HCT116 (cell line): ENCODE measurements around the gene NAALAD2. TPM values are rescaled to one million over a fixed set of nuclear protein-coding genes. Genes with fewer than 3 reads are reported as not detected.

Experiments used
- ATAC-seq: fragments of 200-7000 bp; cut with Tn5 transposase; 2 replicates; pipeline ENCODE4 v1.9.1; 2020; ENCODE audit warnings: mild to moderate bottlenecking, moderate library complexity
- BruUV-seq: library from RNA; stranded (reverse); fragments of 400-500 nt; replicated peaks from 2 replicates; lab custom pipeline; 2021; lab: Mats Ljungman, UMichigan
- CTCF ChIA-PET: fragments of 300-600 bp; sonication (Branson Sonifier 250); formaldehyde crosslinking; loops from one replicate; lab custom pipeline; 2021; ENCODE audit warnings: antibody characterized with exemption; lab: Charles Lee
- POLR2A ChIA-PET: fragments of 300-600, 350-600 bp; sonication (Branson Sonifier 250); formaldehyde crosslinking; loops from one replicate; lab custom pipeline; 2021; ENCODE audit warnings: antibody characterized with exemption; lab: Charles Lee
- RAD21 ChIA-PET, 2 experiments: fragments of 300-600 bp; sonication (Branson Sonifier 250); formaldehyde crosslinking; loops; one replicate each; lab custom pipeline; 2023; ENCODE audit warnings: low total read pairs in 2 of 2; ENCODE audit not compliant: uncharacterized antibody in 2 of 2, unreplicated experiment in 2 of 2, low non-redundant PET in 1 of 2; lab: Charles Lee
- DNase-seq: peaks from one replicate; pipeline ENCODE4 v3.0.0-alpha.2; 2010; ENCODE audit warnings: low read depth, low spot score
- H2AFZ ChIP-seq: fragments of 200-600 bp; shearing (Covaris generic), sonication (generic); 2 replicates; pipeline ENCODE4 v1.6.1; 2017; ENCODE audit warnings: low read depth, mixed run types, mixed read lengths, antibody characterized with exemption, low read length; ENCODE audit not compliant: poor library complexity, severe bottlenecking
- H3K27ac ChIP-seq: 2 replicates; pipeline ENCODE4 v1.5.1; 2012; ENCODE audit warnings: low read depth, low read length
- H3K27me3 ChIP-seq: fragments of 200-600 bp; sonication (generic); 2 replicates; pipeline ENCODE4 v1.6.1; 2016; ENCODE audit warnings: mixed run types, low read length, mixed read lengths; ENCODE audit not compliant: insufficient read depth
- H3K36me3 ChIP-seq, 2 experiments: fragments of 200-500 bp in 1 of 2; fragments of 200-600 bp in 1 of 2; sonication (Bioruptor generic) in 1 of 2; sonication (generic) in 1 of 2; 2 replicates each; pipeline versions ENCODE4 v1.5.1 to v1.6.1; 2014 to 2016; ENCODE audit warnings: low read length in 2 of 2, inconsistent platforms in 1 of 2, mixed read lengths in 1 of 2, mixed run types in 1 of 2; ENCODE audit not compliant: insufficient read depth in 2 of 2, control insufficient read depth in 1 of 2
- H3K4me1 ChIP-seq, 2 experiments: fragments of 200-600 bp in 1 of 2; sonication (generic) in 1 of 2; 2 replicates each; pipeline versions ENCODE4 v1.5.1 to v1.6.1; 2012 to 2017; ENCODE audit warnings: low read length in 2 of 2, inconsistent platforms in 1 of 2, mild to moderate bottlenecking in 1 of 2, mixed read lengths in 1 of 2, mixed run types in 1 of 2, moderate library complexity in 1 of 2; ENCODE audit not compliant: insufficient read depth in 2 of 2, control insufficient read depth in 1 of 2
- H3K4me2 ChIP-seq: fragments of 200-600 bp; sonication (generic); 2 replicates; pipeline ENCODE4 v1.6.1; 2017; ENCODE audit warnings: mixed run types, low read length, mixed read lengths
- H3K4me3 ChIP-seq, 2 experiments: fragments of 200-600 bp in 1 of 2; sonication (generic) in 1 of 2; replicated peaks in 1 of 2; 2 replicates each; pipeline ENCODE4 v1.5.1; 2011 to 2016; ENCODE audit warnings: low read length in 2 of 2, control low read depth in 1 of 2, low read depth in 1 of 2, mild to moderate bottlenecking in 1 of 2, mixed read lengths in 1 of 2, mixed run types in 1 of 2
- H3K79me2 ChIP-seq: fragments of 200-600 bp; sonication (generic); 2 replicates; pipeline ENCODE4 v1.6.1; 2017; ENCODE audit warnings: mild to moderate bottlenecking, mixed run types, low read length, moderate library complexity, mixed read lengths; ENCODE audit not compliant: insufficient read depth
- H3K9ac ChIP-seq: fragments of 200-600 bp; sonication (generic); 2 replicates; pipeline ENCODE4 v1.6.1; 2016; ENCODE audit warnings: low read length, mixed read lengths
- H3K9me2 ChIP-seq: fragments of 200-600 bp; sonication (generic), shearing (Covaris generic); 2 replicates; pipeline ENCODE4 v1.6.1; 2017; ENCODE audit warnings: mixed run types, mild to moderate bottlenecking, moderate library complexity; ENCODE audit not compliant: insufficient read depth
- H3K9me3 ChIP-seq, 2 experiments: fragments of 200-500 bp in 1 of 2; fragments of 200-600 bp in 1 of 2; sonication (Bioruptor generic) in 1 of 2; sonication (generic) in 1 of 2; 2 replicates each; pipeline ENCODE4 v1.6.1; 2014 to 2017; ENCODE audit warnings: low read length in 2 of 2, mixed read lengths in 2 of 2, inconsistent platforms in 1 of 2, low read depth in 1 of 2, mild to moderate bottlenecking in 1 of 2, mixed run types in 1 of 2, moderate library complexity in 1 of 2; ENCODE audit not compliant: control insufficient read depth in 1 of 2, insufficient read depth in 1 of 2
- H4K20me1 ChIP-seq: fragments of 200-600 bp; sonication (generic), shearing (Covaris generic); 2 replicates; pipeline ENCODE4 v1.6.1; 2017; ENCODE audit warnings: mixed run types, mild to moderate bottlenecking, moderate library complexity; ENCODE audit not compliant: insufficient read depth
- ATF3 ChIP-seq: IDR thresholded peaks from 2 replicates; pipeline ENCODE4 v1.6.1; 2012
- CBX3 ChIP-seq: IDR thresholded peaks from 2 replicates; pipeline ENCODE4 v1.6.1; 2012; ENCODE audit warnings: low read depth
- CEBPB ChIP-seq: IDR thresholded peaks from 2 replicates; pipeline ENCODE4 v1.6.1; 2012; ENCODE audit warnings: low read depth
- CTCF ChIP-seq, 3 experiments: fragments of 200-600 bp in 1 of 3; sonication (generic) in 1 of 3; IDR thresholded peaks in 2 of 3; conservative IDR thresholded peaks in 1 of 3; 2 replicates each; pipeline ENCODE4 v1.5.1; 2012 to 2017; ENCODE audit warnings: low read depth in 2 of 3, low read length in 2 of 3, antibody characterized with exemption in 1 of 3, borderline replicate concordance in 1 of 3, control low read depth in 1 of 3, mild to moderate bottlenecking in 1 of 3, mixed read lengths in 1 of 3, mixed run types in 1 of 3, moderate library complexity in 1 of 3; ENCODE audit not compliant: insufficient read depth in 1 of 3
- ELF1 ChIP-seq: IDR thresholded peaks from 2 replicates; pipeline ENCODE4 v1.6.1; 2012; ENCODE audit warnings: low read depth, borderline replicate concordance
- EZH2 ChIP-seq: fragments of 200-600 bp; sonication (generic); IDR thresholded peaks from 2 replicates; pipeline ENCODE4 v1.6.1; 2017; ENCODE audit warnings: antibody characterized with exemption, mixed run types
- EZH2phosphoT487 ChIP-seq: fragments of 200-600 bp; IDR thresholded peaks from 2 replicates; pipeline ENCODE4 v1.6.1; 2018; ENCODE audit warnings: antibody characterized with exemption, borderline replicate concordance
- FOSL1 ChIP-seq: IDR thresholded peaks from 2 replicates; pipeline ENCODE4 v1.6.1; 2012; ENCODE audit warnings: low read depth
- MAX ChIP-seq: IDR thresholded peaks from 2 replicates; pipeline ENCODE4 v1.6.1; 2012
- POLR2A ChIP-seq: IDR thresholded peaks from 2 replicates; pipeline ENCODE4 v1.7.0; 2011; ENCODE audit warnings: borderline replicate concordance; ENCODE audit not compliant: insufficient read depth, insufficient read length; ENCODE audit errors: extremely low read depth
- POLR2AphosphoS5 ChIP-seq: IDR thresholded peaks from 2 replicates; pipeline ENCODE4 v1.6.1; 2011; ENCODE audit warnings: mild to moderate bottlenecking, low read depth, low read length, moderate library complexity
- RAD21 ChIP-seq: IDR thresholded peaks from 2 replicates; pipeline ENCODE4 v1.6.1; 2012; ENCODE audit warnings: low read depth, mild to moderate bottlenecking
- REST ChIP-seq: IDR thresholded peaks from 2 replicates; pipeline ENCODE4 v1.6.1; 2012; ENCODE audit warnings: low read depth
- SP1 ChIP-seq: IDR thresholded peaks from 2 replicates; pipeline ENCODE4 v1.6.1; 2012; ENCODE audit warnings: low read depth
- SRF ChIP-seq: IDR thresholded peaks from 2 replicates; pipeline ENCODE4 v1.6.1; 2012; ENCODE audit warnings: low read depth
- TCF7L2 ChIP-seq: IDR thresholded peaks from 2 replicates; pipeline ENCODE4 v1.7.0; 2011; ENCODE audit warnings: borderline replicate concordance, inconsistent platforms; ENCODE audit not compliant: insufficient read depth, insufficient read length; ENCODE audit errors: extremely low read depth
- ZFX ChIP-seq: fragments of 450-650 bp; IDR thresholded peaks from 2 replicates; pipeline ENCODE4 v1.6.1; 2017
- ZNF274 ChIP-seq: fragments of 200-500 bp; sonication (Bioruptor generic); IDR thresholded peaks from 2 replicates; pipeline ENCODE4 v1.6.1; 2014; ENCODE audit warnings: mild to moderate bottlenecking, low read depth, low read length, inconsistent platforms
- intact Hi-C: fragments of 100-400 bp; cut with micrococcal nuclease; formaldehyde crosslinking; loops from 2 replicates; pipeline ENCODE4 v1.10.0; 2022
- total RNA-seq: library from RNA; stranded (reverse); gene quantifications from one replicate; pipeline ENCODE4 v1.2.1, GENCODE V29; 2021; ENCODE audit not compliant: unreplicated experiment

Gene NAALAD2
- total RNA-seq, 1 experiment from 2014 or later: not detected

- TF ChIP-seq ZNF274 (no peak), ATF3 (no peak), CTCF (IDR thresholded peaks at IDR 0.05 in 2 of 3, conservative IDR thresholded peaks at IDR 0.05 in 1 of 3; ENCODE audit: borderline replicate concordance in 1 of 3, insufficient read depth in 1 of 3, low read depth in 2 of 3, low read length in 2 of 3) (no peak)
These were observed 85.0 kb downstream of the NAALAD2 start (continued) for GRCh38 chr11:90219438-90219837.

- intact Hi-C loops: no loop called here
- Histone ChIP-seq H3K9me3 (no peaks in the 10 kb centered on the region), H3K27me3 (no peaks in the 10 kb centered on the region), H3K4me3 (no peak overlapping the region), H3K4me1 (peaks cover 6 to 39% of the 10 kb centered on the region in 2 experiments; a peak in 3 of 4 replicates), H2AFZ (no peak overlapping the region), H3K9me2 (no peaks in the 10 kb centered on the region), H3K36me3 (peaks cover 9 to 21% of the 10 kb centered on the region in 2 experiments), H4K20me1 (peaks cover 15% of the 10 kb centered on the region; the same call in 1 of the 2 replicates), H3K9ac (no peak overlapping the region), H3K27ac (no peak overlapping the region), H3K79me2 (peaks cover 83% of the 10 kb centered on the region), H3K4me2 (no peak overlapping the region; the same call in 1 of the 2 replicates)
- DNase-seq (no peak), ATAC-seq (no peak)
- no TSS peak for BruUV-seq
- ChIA-PET POLR2A (no interaction called here), CTCF (no interaction called here), RAD21 (no interaction called here)
- TF ChIP-seq SP1 (no peak), ELF1 (no peak), REST (no peak), EZH2phosphoT487 (no peak), CEBPB (no peak), SRF (no peak), FOSL1 (no peak), RAD21 (no peak), POLR2AphosphoS5 (no peak), ZFX (no peak), CBX3 (no peak), CTCF (IDR thresholded peaks at IDR 0.05 in 2 of 3, conservative IDR thresholded peaks at IDR 0.05 in 1 of 3; ENCODE audit: borderline replicate concordance in 1 of 3, insufficient read depth in 1 of 3, low read depth in 2 of 3, low read length in 2 of 3) (no peak), POLR2A (no peak), EZH2 (no peak), TCF7L2 (no peak), MAX (no peak), ATF3 (no peak)
These were observed 85.9 kb downstream of the NAALAD2 start for GRCh38 chr11:90220391-90220790.
